ENCODE measurements around the gene KRTAP13-2. TPM values are rescaled to one million over a fixed set of nuclear protein-coding genes. Genes with fewer than 3 reads are reported as not detected.

Gene KRTAP13-2
- total and polyA plus RNA-seq, 10 of the 15 experiments (the other 5 are each of a cell fraction or from before 2014, with no cell fraction given) = not detected

GRCh38 chr21:30348506-30348905 is 23.6 kb downstream of the KRTAP13-2 start, which contains the start of gene KRTAP23-1 (continued):
- TF ChIP-seq SMAD5 (IDR thresholded peaks at IDR 0.05; ENCODE audit: low read depth) (no peak), MTA3 (IDR thresholded peaks at IDR 0.05; ENCODE audit: borderline replicate concordance, low read length) (no peak), WRNIP1 (IDR thresholded peaks at IDR 0.05; ENCODE audit: borderline replicate concordance, low read depth, low read length) (no peak), TBL1XR1 (IDR thresholded peaks at IDR 0.05; ENCODE audit: low read depth, low read length) (no peak), RAD21 (IDR thresholded peaks at IDR 0.05; ENCODE audit: insufficient read depth, low read depth, low read length) (no peak)

GRCh38 chr21:30345014-30345413 is 27.1 kb downstream of the KRTAP13-2 start:
- ChIA-PET CTCF (interaction anchor here (0.6 to 0.7 kb wide), 2 partner anchors 741 to 813 kb away, joined by 3 to 4 read pairs; no protein-coding TSS in a partner anchor), SMC1A (ENCODE audit: uncharacterized antibody, unreplicated experiment) (no interaction called here), POLR2A (no interaction called here), RAD21 (ENCODE audit: unreplicated experiment) (no interaction called here)
- Histone ChIP-seq H3K9me3 (replicated peaks; ENCODE audit: control insufficient read depth, insufficient read depth, low read length) (no peaks in the 10 kb centered on the region), H2AFZ (ENCODE audit: control insufficient read depth, low read depth, low read length) (no peak overlapping the region), H3K79me2 (ENCODE audit: control insufficient read depth, insufficient read depth, low read length) (no peaks in the 10 kb centered on the region), H3K9ac (ENCODE audit: control insufficient read depth, insufficient read depth, low read length) (no peak overlapping the region), H3K27me3 (replicated peaks in 1 of 2; ENCODE audit: control insufficient read depth in 2 of 2, insufficient read depth in 2 of 2, low read length in 1 of 2) (no peaks in the 10 kb centered on the region), H4K20me1 (ENCODE audit: control insufficient read depth, insufficient read depth) (no peaks in the 10 kb centered on the region), H3K27ac (ENCODE audit: control insufficient read depth, insufficient read depth) (no peak overlapping the region), H3K4me2 (ENCODE audit: control insufficient read depth, insufficient read depth) (no peak overlapping the region), H3K4me3 (no peak overlapping the region), H3K36me3 (ENCODE audit: control insufficient read depth in 2 of 2, insufficient read depth in 2 of 2, low read length in 1 of 2) (no peaks in the 10 kb centered on the region), H3K4me1 (ENCODE audit: control insufficient read depth, insufficient read depth, low read length) (no peaks in the 10 kb centered on the region)
- intact Hi-C loops (cut with micrococcal nuclease; ENCODE audit: unreplicated experiment) (no loop called here), in situ Hi-C loops (cut with MboI) (loop anchor here (10.0 kb wide), 1 partner anchor 1260 kb away; no protein-coding TSS in a partner anchor)
- BruUV-seq (replicated peaks) = no TSS peak
- 0% methylated on average over 2 of the region's 2 CpGs for WGBS (ENCODE audit: insufficient coverage, insufficient replicate concordance, low lambda C conversion rate, missing lambda C conversion rate)
- FAIRE-seq = no peak
- TF ChIP-seq NBN (IDR thresholded peaks at IDR 0.05) (no peak), E4F1 (IDR thresholded peaks at IDR 0.05; ENCODE audit: borderline replicate concordance, partially characterized antibody) (no peak), SP1 (IDR thresholded peaks at IDR 0.05; ENCODE audit: low read depth, low read length) (no peak), BHLHE40 (IDR thresholded peaks at IDR 0.05; ENCODE audit: borderline replicate concordance in 1 of 2, low read depth in 2 of 2, low read length in 1 of 2) (no peak), YBX1 (IDR thresholded peaks at IDR 0.05) (no peak), ZZZ3 (IDR thresholded peaks at IDR 0.05; ENCODE audit: control insufficient read depth, insufficient read length, low read depth) (no peak)
- no peak for DNase-seq (ENCODE audit: low read depth, low spot score)
- no peak for ATAC-seq
